Activated effector memory CD4-positive, alpha-beta T cell treated with anti-CD3 and anti-CD28 coated beads, Interleukin-2, amount 50 U/mL, for 16 hours (primary cell): ENCODE results near the gene FOXP1.

Experiments used
- DNase-seq: peaks from one replicate; pipeline ENCODE4 v3.0.0-alpha.2; 2020

The FOXP1 gene

DNA sequence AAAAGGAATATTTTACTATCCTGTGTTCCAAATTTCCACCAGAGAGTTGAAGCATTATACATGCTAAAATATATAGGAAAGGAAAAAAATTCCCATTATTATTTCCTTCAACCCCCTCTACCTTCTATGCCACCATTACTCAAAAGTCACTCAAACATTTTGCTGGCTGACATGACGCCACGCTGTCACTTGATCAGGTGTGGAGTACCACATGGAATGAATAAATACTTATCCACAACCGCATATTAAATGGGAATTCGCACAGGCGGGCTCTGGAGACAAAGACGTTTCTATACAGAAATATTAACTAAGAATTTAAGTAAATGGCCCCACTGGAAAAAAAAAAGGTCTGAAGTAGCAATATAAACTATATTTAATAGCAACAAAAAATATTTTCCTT, 266.4 kb downstream of the FOXP1 start:
- DNase-seq: no peak

GRCh38 chr3:71316066-71316777, 267.3 kb downstream of the FOXP1 start:
- DNase-seq: no peak

GRCh38 chr3:71315431-71315830, 268.1 kb downstream of the FOXP1 start:
- no peak for DNase-seq

GRCh38 chr3:71313844-71314243, 269.7 kb downstream of the FOXP1 start:
- DNase-seq: no peak

DNA sequence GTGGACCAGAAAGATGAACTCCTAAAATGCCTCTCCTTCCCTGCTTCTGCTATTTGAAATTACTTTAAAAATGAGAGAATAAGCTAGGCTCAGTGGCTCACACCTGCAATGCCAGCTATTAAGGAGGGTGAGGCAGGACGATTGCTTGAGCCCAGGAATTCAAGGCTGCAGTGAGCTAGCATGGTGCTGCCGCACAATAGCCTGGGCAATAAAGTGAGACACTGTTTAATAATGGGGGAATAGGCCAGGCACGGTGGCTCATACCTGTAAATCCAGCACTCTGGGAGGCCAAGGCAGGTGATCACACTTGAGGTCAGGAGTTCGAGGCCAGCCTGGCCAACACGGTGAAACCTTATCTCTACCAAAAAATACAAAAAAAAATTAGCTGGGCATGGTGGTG, 271.1 kb downstream of the FOXP1 start:
- no peak for DNase-seq

DNA sequence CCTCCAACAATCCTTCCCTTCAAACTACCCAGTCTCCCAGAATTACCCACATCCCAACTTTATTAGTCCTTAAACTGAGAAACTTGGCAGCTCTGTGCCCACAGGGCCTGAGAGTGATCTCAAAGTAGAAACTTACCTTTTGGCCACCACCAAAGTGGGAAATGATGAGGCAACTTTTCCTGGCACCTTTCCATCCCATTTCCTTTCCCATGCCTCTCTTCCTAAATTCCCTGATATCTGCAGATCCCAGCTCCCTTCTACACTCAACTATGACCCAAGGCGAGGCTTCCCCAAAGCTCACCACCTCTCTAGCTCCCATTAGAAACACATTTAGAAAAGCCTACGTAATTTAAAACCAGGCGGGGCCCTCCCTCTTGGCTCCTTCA, 271.9 kb downstream of the FOXP1 start:
- DNase-seq: no peak

DNA sequence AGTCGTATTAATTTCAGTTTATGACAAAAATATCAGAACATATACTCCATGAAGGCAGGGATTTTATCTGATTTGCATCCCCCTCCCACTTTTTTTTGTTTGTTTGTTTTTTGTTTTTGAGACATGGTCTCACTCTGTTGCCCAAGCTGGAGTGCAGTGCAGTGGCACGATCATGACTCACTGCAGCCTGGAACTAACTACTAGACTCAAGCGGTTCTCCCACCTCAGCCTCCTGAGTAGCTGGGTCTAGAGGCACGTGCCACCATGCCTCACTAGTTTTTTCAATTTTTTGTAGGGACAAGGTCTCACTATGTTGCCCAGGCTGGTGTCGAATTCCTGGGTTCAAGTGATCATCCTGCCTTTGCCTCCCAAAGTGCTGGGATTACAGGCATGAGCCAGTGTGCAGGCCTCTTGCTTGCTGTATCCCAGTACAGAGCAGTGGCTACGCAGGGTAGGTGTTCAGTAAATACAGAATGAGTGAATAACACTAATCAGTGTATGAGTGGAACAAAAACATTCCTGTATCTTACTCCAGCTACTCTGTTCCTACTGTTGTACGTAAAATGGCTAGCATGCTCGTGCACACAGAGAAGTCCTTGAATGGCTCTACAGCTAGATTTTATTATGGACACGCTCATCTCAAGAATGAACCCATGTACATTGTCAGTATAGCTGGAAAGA, 272.4 kb downstream of the FOXP1 start:
- DNase-seq: no peak

DNA sequence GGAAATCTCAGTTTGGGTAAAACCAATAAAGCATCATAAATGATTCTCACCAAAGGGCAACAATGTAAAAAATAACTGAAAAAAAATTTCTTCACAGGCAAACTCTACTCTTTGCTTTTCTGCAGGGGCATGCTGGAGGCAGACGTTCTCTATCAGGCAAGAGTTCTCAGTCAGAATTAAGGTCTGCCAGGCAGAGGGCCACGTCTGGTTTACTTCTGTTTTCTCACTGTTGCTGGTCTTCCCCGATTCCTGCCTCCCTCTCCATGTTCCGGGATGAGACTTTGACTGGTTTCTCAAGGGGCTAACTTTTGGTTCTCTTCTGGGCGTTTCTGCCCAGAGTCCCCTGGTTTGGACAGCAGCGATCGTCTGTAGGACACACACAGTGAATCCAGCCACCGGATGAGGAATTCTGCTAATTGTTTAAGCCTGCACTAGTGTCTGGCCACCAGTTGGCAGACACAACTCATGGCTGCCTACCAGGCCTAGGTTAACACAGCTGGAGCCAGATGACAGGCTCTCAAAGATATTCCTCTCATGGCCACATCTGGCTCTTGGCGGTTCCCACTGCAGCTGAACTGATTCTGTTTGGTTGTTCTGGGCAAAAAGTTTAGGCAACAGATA, 273.1 kb downstream of the FOXP1 start:
- no peak for DNase-seq

DNA sequence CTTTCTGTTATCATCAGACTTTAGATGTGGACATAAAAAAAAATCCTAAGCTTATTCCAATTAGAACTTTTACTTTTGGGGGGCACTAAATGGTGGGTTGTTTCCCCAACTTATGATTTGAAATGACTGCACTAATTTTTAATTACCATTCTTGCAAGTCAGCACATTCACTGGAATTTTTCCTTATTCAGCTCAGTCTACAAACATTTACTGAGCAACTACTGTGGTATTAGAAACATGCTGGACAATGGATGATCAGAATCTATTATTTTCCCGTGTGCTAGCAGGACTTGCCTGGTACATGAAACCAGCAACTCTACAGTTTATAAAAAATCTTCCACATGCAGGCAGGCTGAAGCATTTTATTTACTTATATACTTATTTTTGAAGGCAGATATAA, 273.6 kb downstream of the FOXP1 start:
- no peak for DNase-seq

DNA sequence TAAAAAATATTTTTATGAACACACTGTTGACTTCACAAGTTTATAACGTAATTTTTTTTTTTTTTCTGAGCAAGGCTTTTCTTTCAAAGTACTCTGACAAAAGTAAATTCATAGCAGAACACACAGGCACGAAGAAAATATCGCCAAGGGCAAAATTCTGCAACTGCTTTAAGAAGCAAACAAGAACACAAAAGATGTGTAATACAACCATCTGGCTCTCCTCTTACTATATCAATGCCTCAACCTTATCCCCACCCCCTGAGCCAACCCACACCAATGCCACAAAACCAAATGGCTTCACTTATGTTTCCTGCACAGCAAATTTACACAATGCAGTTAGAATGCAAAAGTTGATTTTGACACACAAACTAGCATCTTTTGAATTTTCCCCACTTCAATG, 274.2 kb downstream of the FOXP1 start:
- peak; percentile 70 for DNase-seq

- no peak for DNase-seq
Observed at GRCh38 chr3:71308836-71309235, 274.7 kb downstream of the FOXP1 start.

DNA sequence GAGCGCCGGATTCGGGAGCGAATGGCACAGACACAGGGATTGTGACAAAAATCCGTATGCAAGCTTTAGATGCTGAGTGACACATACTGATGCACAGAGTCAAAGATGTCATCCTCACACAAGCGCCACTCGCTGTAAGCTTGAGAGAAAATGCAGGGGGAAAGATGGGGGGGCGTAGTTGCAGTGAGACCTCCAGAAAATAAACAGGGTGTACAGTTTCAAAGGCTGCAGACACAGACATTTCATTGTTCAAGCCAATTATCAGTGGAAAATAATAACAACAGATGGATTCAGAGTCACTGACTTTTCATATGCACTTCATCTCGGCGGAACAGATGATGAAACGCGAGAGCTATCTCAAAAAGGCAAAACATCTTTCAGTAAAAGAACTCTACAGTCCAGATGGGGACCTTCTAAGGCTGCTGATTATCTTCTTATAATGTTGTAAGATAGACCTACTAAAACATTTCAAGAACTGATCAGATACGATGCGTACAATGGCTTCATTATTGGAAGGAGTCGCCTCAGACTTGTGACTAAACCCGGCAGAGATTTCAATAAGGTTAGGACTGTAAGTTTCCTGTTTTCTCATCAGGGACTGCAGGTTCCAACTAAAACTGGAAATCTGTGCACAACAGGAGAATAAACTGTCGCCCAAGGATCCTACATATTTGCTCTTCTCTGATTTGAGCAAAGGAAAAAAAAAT, 275.4 kb downstream of the FOXP1 start:
- DNase-seq: no peak

GRCh38 chr3:71305231-71306206, 278.0 kb downstream of the FOXP1 start:
- DNase-seq: peak; percentile 64

DNA sequence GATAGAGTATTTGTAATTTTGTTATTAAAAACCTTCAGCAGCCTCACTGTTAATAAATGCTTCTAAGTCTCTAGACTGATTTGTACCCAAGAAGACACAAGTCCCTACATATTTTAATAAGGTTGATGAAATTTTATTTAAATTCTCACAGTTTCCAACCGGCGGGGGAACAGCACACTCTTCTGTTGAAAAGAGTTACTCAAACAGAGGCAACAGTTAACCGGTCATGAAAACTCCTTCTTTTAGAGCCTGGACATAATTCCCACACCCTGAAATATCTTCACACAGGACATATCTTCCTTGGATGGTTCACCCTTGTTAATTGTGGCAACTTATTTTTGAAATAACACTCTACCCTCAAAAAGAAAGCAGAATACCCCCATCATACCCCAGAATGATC, 278.8 kb downstream of the FOXP1 start:
- no peak for DNase-seq

DNA sequence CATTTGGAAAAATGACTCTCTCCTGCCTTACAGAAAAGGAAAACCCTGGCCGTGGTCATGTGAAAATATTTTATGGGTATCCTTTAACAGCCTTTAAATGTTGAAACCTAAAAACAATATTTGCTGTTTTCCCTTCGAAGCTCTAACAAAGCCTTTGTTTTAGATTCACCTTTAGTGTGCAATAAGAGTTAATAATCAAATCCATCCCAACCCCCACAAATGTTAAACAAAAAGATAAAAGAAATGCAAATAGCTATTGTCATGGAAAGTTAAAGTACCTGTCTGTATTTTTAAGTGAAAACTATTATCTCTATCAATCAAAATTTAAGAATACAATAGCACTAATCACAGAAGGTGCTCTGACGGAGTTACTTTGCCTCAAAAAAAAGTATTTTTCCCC, 279.3 kb downstream of the FOXP1 start:
- DNase-seq: no peak

- DNase-seq: no peak
Observed at GRCh38 chr3:71303627-71304200, 279.8 kb downstream of the FOXP1 start.

DNA sequence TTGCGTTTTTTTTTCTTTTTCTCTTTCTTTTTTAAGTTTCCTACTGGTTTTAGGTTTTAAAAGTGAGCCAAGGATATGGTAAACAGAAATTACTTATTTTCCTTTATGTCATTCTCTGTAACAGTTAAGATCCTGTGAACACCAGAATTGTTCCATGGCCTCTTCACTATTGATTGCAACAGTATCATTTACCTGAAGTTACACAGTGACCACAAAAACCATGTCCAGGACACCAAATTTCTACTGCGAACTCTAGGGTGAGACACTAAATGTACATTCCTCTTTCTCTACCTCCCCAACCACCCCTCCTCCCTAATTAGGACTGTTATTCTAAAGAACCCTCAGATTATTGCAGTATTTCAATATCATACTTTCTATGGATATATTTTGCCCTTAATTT, 280.9 kb downstream of the FOXP1 start:
- no peak for DNase-seq

DNA sequence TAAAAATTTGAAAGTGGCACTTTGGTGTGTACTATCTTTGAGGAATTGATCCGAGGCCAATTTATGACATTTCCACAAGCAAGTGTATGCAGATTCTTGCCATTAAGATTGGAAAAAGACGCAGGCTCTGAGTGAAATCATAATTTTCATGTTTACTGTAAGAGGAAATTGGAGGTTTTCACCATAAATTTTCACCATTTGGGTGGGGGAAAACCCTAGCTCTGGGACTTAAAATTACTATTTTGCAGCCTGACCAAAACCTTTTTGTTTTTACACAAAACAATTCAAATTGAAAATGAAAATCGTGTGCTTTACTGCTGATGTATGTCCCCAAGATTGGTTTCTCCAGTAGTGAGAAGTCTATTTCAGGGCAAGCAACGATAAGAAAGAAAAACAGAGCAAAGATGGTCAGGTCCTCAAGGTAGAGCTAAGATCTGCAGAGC, 282.6 kb downstream of the FOXP1 start:
- DNase-seq: no peak

DNA sequence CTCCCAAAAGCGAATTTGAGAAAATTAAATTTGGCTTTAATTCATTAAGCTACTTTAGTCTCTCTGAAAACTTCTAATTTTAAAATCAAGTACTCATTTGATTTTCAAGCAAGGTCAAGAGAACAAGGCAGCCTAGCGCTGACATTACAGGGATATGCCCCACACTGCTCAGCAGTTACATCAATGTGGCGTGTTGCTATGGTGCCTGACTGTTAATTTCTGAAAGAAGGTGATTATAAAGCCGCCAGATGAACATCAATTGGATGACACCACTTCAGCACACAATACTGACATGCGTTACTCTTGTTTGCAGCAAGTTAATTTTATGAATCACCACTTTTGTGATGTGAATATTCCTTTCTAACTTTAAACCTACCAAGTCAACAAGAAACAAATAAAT, 284.4 kb downstream of the FOXP1 start:
- DNase-seq: no peak

- DNase-seq: no peak
Observed at GRCh38 chr3:71294919-71295318, 288.6 kb downstream of the FOXP1 start.

- no peak for DNase-seq
Observed at GRCh38 chr3:71290301-71290700, 293.2 kb downstream of the FOXP1 start.
